HFFc6 (cell line): Measurements from ENCODE around the gene STX8. TPM values are rescaled to one million over a fixed set of nuclear protein-coding genes. Genes with fewer than 3 reads are reported as not detected.

ENCODE experiments used
- DNase-seq: peaks from one replicate; pipeline ENCODE4 v3.0.0-alpha.2; 2018
- H3K27ac Mint-ChIP-seq: 2 replicates; pipeline ENCODE4 v1.8.0; 2020; ENCODE audit warnings: mild to moderate bottlenecking, mixed read lengths
- H3K27me3 Mint-ChIP-seq: 2 replicates; pipeline ENCODE4 v1.8.0; 2021; ENCODE audit warnings: mild to moderate bottlenecking, moderate library complexity, mixed read lengths; ENCODE audit not compliant: insufficient read depth
- H3K36me3 Mint-ChIP-seq: 2 replicates; pipeline ENCODE4 v1.8.0; 2021; ENCODE audit warnings: low read depth, mixed read lengths
- H3K4me1 Mint-ChIP-seq: 2 replicates; pipeline ENCODE4 v1.8.0; 2020; ENCODE audit warnings: low read depth, mixed read lengths
- H3K4me3 Mint-ChIP-seq: 2 replicates; pipeline ENCODE4 v1.8.0; 2020; ENCODE audit warnings: mild to moderate bottlenecking, moderate library complexity, mixed read lengths
- H3K9me3 Mint-ChIP-seq: 2 replicates; pipeline ENCODE4 v1.8.0; 2020; ENCODE audit warnings: mild to moderate bottlenecking, mixed read lengths
- total RNA-seq, 6 experiments: library from RNA; stranded (reverse); fragmentation: NEBNext Ultra II Directional; extraction: Animal tissue kit (Norgen Biotek cat#: 25700); gene quantifications; 2 replicates in 1 of 6; 3 replicates in 5 of 6; pipeline ENCODE4 v1.2.3, GENCODE V29; 2021
- TF ChIP-seq, protein P1 (sequence below): fragments of 200-600 bp; sonication (generic); IDR thresholded peaks from 2 replicates; pipeline ENCODE4 v1.5.0; 2021; ENCODE audit warnings: antibody characterized with exemption, mild to moderate bottlenecking

The STX8 gene
- total RNA-seq, 6 experiments from 2014 or later, result 48.9 to 73.8 (median 60.9) TPM

DNA sequence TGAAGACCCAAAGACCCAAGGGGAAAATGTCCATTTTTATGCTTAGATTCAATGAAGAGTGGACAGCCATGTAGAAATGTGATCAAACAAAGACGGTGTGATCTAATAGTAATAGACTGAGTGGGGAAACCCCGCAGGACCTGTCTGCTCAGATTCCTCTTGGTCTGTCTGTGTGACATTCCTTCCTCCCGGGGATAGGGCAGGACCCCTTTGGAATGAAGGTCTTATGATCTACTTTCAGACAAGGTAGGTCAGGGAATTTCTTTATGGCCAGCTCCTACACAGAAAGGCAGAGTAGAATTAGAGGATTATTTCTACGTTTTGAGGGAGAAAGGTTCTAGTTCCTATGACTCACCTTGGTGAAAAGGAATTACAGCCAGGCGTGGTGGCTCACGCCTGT lies 267.6 kb downstream of the STX8 start:
- Mint-ChIP-seq H3K9me3 (no peaks in the 10 kb centered on the region; the same call in 1 of the 2 replicates), H3K27ac (no peak overlapping the region), H3K4me3 (no peak overlapping the region), H3K27me3 (no peaks in the 10 kb centered on the region), H3K4me1 (peaks cover 8% of the 10 kb centered on the region; the same call in 1 of the 2 replicates), H3K36me3 (no peaks in the 10 kb centered on the region)
- no peak for DNase-seq
- TF ChIP-seq, protein P1, sequence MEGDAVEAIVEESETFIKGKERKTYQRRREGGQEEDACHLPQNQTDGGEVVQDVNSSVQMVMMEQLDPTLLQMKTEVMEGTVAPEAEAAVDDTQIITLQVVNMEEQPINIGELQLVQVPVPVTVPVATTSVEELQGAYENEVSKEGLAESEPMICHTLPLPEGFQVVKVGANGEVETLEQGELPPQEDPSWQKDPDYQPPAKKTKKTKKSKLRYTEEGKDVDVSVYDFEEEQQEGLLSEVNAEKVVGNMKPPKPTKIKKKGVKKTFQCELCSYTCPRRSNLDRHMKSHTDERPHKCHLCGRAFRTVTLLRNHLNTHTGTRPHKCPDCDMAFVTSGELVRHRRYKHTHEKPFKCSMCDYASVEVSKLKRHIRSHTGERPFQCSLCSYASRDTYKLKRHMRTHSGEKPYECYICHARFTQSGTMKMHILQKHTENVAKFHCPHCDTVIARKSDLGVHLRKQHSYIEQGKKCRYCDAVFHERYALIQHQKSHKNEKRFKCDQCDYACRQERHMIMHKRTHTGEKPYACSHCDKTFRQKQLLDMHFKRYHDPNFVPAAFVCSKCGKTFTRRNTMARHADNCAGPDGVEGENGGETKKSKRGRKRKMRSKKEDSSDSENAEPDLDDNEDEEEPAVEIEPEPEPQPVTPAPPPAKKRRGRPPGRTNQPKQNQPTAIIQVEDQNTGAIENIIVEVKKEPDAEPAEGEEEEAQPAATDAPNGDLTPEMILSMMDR, result no peak

DNA sequence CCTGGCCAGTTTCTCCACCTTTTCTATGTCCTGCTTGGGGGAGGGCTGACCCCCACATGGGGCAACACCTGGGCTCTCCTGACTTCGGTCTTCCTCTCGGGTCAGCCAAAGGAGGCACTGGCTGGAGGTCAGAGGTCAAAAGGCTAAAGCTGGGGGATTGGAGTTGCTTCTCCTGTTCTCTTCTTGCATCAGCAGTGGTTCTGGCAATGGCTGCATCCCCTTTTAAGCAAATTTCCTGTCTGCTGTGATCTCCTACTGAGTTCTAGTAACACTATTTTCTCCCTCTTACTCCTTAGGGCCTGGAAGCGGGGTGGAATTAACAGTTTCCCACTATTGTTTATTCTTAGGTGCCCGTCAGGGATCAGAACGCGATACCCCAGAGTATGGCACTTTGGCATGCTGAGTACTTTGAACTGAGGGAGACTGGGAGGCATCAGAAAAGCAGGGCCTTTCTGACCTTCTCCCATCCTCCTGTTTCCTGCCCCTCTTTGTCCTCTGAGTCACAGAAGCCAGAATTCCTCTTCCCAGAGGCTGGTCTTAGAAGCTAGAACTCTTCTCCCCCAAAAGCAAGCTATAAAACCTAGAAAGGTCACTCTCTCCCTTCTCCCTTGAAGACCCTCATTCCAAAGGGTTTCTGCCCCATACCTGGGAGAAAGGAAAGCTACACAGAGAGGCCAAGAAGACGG lies 268.2 kb downstream of the STX8 start:
- Mint-ChIP-seq H3K9me3 (no peaks in the 10 kb centered on the region; the same call in 1 of the 2 replicates), H3K4me1 (peaks cover 8% of the 10 kb centered on the region; the same call in 1 of the 2 replicates), H3K36me3 (no peaks in the 10 kb centered on the region; the same call in 1 of the 2 replicates), H3K27me3 (no peaks in the 10 kb centered on the region), H3K4me3 (no peak overlapping the region), H3K27ac (no peak overlapping the region)
- TF ChIP-seq, protein P1, result no peak
- DNase-seq, result no peak

DNA sequence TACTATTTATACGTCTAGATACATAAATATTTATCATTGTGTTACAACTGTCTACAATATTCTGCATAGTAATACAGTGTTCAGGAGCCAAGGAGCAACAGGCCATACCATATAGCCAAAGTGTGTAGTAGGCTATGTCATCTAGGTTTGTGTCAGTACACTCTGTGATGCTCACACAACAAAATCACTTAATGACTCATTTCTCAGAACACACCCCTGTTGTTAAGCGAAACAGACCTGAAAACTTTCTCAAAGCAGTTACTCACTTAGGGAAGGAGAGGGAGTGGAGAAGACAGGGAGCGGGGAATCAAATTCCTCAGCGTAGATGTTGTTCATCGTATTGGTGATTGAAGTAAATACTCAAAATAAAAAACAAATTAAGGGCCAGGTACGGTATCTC lies 269.5 kb downstream of the STX8 start:
- H3K27ac Mint-ChIP-seq, result no peak overlapping the region
- no peak for DNase-seq
- H3K36me3 Mint-ChIP-seq, result no peaks in the 10 kb centered on the region; the same call in 1 of the 2 replicates
- no peak overlapping the region for H3K4me3 Mint-ChIP-seq
- peaks cover 8% of the 10 kb centered on the region; the same call in 1 of the 2 replicates for H3K4me1 Mint-ChIP-seq
- H3K27me3 Mint-ChIP-seq, result no peaks in the 10 kb centered on the region
- H3K9me3 Mint-ChIP-seq, result no peaks in the 10 kb centered on the region
- TF ChIP-seq, protein P1, result no peak

DNA sequence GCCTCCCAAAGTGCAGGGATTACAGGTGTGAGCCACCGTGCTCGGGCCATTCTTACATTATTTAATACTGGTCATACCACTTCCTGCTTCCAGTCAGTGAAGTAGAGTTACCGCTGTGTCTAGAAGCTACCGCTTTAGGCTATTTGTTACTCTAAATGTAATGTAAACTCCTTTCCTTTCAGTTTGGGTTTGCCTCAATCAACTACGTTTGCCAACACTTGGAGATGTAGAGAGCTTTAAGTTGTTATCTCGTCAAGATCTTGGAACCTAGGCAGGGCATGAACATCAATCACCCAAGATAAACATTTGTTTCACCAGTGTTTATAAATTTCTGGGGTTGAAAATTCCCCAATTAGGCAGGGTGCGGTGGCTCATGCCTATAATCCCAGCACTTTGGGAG lies 275.9 kb downstream of the STX8 start:
- H3K27me3 Mint-ChIP-seq, result 0 out of 2 replicates have a peak, but pooled peaks cover 2% of the 10 kb centered on the region
- DNase-seq, result no peak
- no peaks in the 10 kb centered on the region for H3K9me3 Mint-ChIP-seq
- no peaks in the 10 kb centered on the region for H3K4me1 Mint-ChIP-seq
- no peak overlapping the region for H3K4me3 Mint-ChIP-seq
- no peaks in the 10 kb centered on the region; the same call in 1 of the 2 replicates for H3K36me3 Mint-ChIP-seq
- TF ChIP-seq, protein P1, result no peak
- H3K27ac Mint-ChIP-seq, result no peak overlapping the region

DNA sequence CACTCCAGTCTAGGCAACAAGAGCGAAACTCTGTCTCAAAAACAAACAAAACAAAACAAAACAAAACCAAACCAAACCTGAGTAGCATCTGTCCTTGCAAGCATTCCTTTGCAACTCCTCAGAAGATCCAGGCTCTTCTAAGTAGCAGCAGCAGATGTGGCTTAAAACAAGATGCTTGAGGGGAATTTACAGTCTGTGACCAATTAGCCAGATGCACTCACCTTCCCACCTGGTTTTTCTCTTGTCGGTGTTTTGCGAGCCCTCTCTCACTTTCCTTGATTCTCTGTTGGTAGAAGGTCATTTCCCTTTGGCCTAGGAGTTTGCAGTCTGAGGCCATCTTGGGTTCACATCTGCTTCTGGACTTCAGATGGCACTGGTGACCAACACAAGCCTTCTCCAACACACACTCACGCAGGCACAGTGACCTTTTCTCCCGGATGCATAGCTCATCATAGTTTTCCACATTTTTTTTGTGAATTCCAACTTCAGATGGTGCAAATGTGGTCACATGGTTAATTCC lies 276.8 kb downstream of the STX8 start:
- 0 out of 2 replicates have a peak, but pooled peaks cover 2% of the 10 kb centered on the region for H3K27me3 Mint-ChIP-seq
- H3K27ac Mint-ChIP-seq, result no peak overlapping the region
- H3K36me3 Mint-ChIP-seq, result no peaks in the 10 kb centered on the region; the same call in 1 of the 2 replicates
- peaks cover 8% of the 10 kb centered on the region; the same call in 1 of the 2 replicates for H3K9me3 Mint-ChIP-seq
- H3K4me3 Mint-ChIP-seq, result no peak overlapping the region
- H3K4me1 Mint-ChIP-seq, result no peaks in the 10 kb centered on the region
- TF ChIP-seq, protein P1, result no peak
- no peak for DNase-seq
